ENCODE results near the gene EIF2B4.
"Not testable (repeated sequence)": the region's sequence is repeated elsewhere in the genome, so short reads cannot be mapped to it uniquely, and the experiment has no call there.

DNA sequence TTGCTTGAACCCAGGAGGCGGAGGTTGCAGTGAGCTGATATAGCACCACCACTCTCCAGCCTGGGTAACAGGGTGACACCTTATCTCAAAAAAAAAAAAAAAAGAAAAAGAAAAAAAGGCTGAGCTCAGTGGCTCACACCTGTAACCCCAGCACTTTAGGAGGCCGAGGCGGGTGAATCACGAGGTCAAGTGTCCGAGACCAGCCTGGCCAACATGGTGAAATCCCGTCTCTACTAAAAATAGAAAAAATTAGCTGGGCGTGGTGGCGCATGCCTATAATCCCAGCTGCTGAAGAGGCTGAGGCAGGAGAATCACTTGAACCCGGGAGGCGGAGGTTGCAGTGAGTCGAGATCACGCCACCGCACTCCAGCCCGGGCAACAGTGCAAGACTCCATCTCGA is 50.3 kb downstream of the EIF2B4 start:
- TF ChIP-seq POLR2A (IDR thresholded peaks at IDR 0.05; ENCODE audit: low read length); GATA1 (IDR thresholded peaks at IDR 0.05; ENCODE audit: low read depth, low read length): not testable (repeated sequence)

Data from erythroblast (primary cell).